WTC11 (cell line): ENCODE measurements around the gene KRT28. TPM values are rescaled to one million over a fixed set of nuclear protein-coding genes. Genes with fewer than 3 reads are reported as not detected.

Experiments
- ATAC-seq: fragments of 200-7000 bp; cut with Tn5 transposase; 2 replicates; pipeline ENCODE4 v1.10.0; 2021; ENCODE audit warnings: mild to moderate bottlenecking, moderate library complexity
- CTCF ChIA-PET: fragments of 300-600 bp; sonication (Branson Sonifier 250); formaldehyde crosslinking; loops from one replicate; lab custom pipeline; 2021; ENCODE audit warnings: antibody characterized with exemption; lab: Charles Lee
- POLR2A ChIA-PET: fragments of 350-600 bp; sonication (Branson Sonifier 250); formaldehyde crosslinking; loops from one replicate; lab custom pipeline; 2021; ENCODE audit warnings: antibody characterized with exemption; lab: Charles Lee
- DNase-seq: peaks from one replicate; pipeline ENCODE4 v3.0.0; 2021; ENCODE audit warnings: low spot score
- H3K27ac Mint-ChIP-seq: 2 replicates; pipeline ENCODE4 v1.8.0; 2021; ENCODE audit warnings: mixed read lengths
- H3K27me3 Mint-ChIP-seq: 2 replicates; pipeline ENCODE4 v1.8.0; 2021; ENCODE audit warnings: low read depth, mild to moderate bottlenecking, moderate library complexity, mixed read lengths
- H3K36me3 Mint-ChIP-seq: 2 replicates; pipeline ENCODE4 v1.8.0; 2021; ENCODE audit warnings: mixed read lengths
- H3K4me1 Mint-ChIP-seq: 2 replicates; pipeline ENCODE4 v1.8.0; 2022; ENCODE audit warnings: mixed read lengths
- H3K4me3 Mint-ChIP-seq: 2 replicates; pipeline ENCODE4 v1.8.0; 2021; ENCODE audit warnings: mild to moderate bottlenecking, moderate library complexity, mixed read lengths
- H3K9me3 Mint-ChIP-seq: 2 replicates; pipeline ENCODE4 v1.8.0; 2021; ENCODE audit warnings: mixed read lengths
- CREB1 ChIP-seq: sonication (generic); formaldehyde crosslinking; IDR thresholded peaks from 2 replicates; pipeline ENCODE4 v1.8.0; 2023; ENCODE audit warnings: mild to moderate bottlenecking, missing genetic modification reagents
- CREM ChIP-seq: sonication (generic); formaldehyde crosslinking; IDR thresholded peaks from 2 replicates; pipeline ENCODE4 v1.8.1; 2022; ENCODE audit warnings: mild to moderate bottlenecking, missing genetic modification reagents, moderate library complexity
- ELF4 ChIP-seq: sonication (generic); formaldehyde crosslinking; IDR thresholded peaks from 2 replicates; pipeline ENCODE4 v1.8.1; 2022; ENCODE audit warnings: low read depth, mild to moderate bottlenecking, moderate library complexity, missing genetic modification reagents
- ESRRA ChIP-seq: sonication (generic); formaldehyde crosslinking; IDR thresholded peaks from 2 replicates; pipeline ENCODE4 v1.8.1; 2022; ENCODE audit warnings: mild to moderate bottlenecking, missing genetic modification reagents, borderline replicate concordance
- ETV6 ChIP-seq: sonication (generic); formaldehyde crosslinking; IDR thresholded peaks from 2 replicates; pipeline ENCODE4 v1.8.1; 2022; ENCODE audit warnings: mild to moderate bottlenecking, missing genetic modification reagents
- FOXJ3 ChIP-seq: sonication (generic); formaldehyde crosslinking; IDR thresholded peaks from 2 replicates; pipeline ENCODE4 v1.9.0; 2021; ENCODE audit warnings: missing genetic modification reagents, mild to moderate bottlenecking, borderline replicate concordance
- GABPB1 ChIP-seq: sonication (generic); formaldehyde crosslinking; IDR thresholded peaks from 2 replicates; pipeline ENCODE4 v1.8.1; 2023; ENCODE audit warnings: mild to moderate bottlenecking, missing genetic modification reagents
- GRHL2 ChIP-seq: fragments of 250-450 bp; sonication (Bioruptor Pico); IDR thresholded peaks from 2 replicates; pipeline ENCODE4 v1.8.0; 2022; ENCODE audit warnings: mild to moderate bottlenecking, moderate library complexity; ENCODE audit not compliant: insufficient replicate concordance, severe bottlenecking
- HMGA2 ChIP-seq: fragments of 250-450 bp; sonication (Bioruptor Pico); IDR thresholded peaks from 2 replicates; pipeline ENCODE4 v1.4.0; 2021; ENCODE audit warnings: mild to moderate bottlenecking, moderate library complexity
- MYBL2 ChIP-seq: sonication (generic); formaldehyde crosslinking; IDR thresholded peaks from 2 replicates; pipeline ENCODE4 v1.8.1; 2023; ENCODE audit warnings: mild to moderate bottlenecking, moderate library complexity, missing genetic modification reagents
- NFE2L1 ChIP-seq: sonication (generic); formaldehyde crosslinking; IDR thresholded peaks from 2 replicates; pipeline ENCODE4 v1.8.1; 2023; ENCODE audit warnings: missing genetic modification reagents
- RELA ChIP-seq: sonication (generic); formaldehyde crosslinking; IDR thresholded peaks from 2 replicates; pipeline ENCODE4 v1.8.1; 2022; ENCODE audit warnings: missing genetic modification reagents, mild to moderate bottlenecking, borderline replicate concordance
- RORB ChIP-seq: fragments of 250-450 bp; sonication (Bioruptor Pico); IDR thresholded peaks from 2 replicates; pipeline ENCODE4 v1.9.0; 2021; ENCODE audit warnings: mild to moderate bottlenecking
- SP1 ChIP-seq: sonication (generic); formaldehyde crosslinking; conservative IDR thresholded peaks from 2 replicates; pipeline ENCODE4 v1.8.1; 2022; ENCODE audit warnings: missing genetic modification reagents
- TEAD4 ChIP-seq: sonication (generic); formaldehyde crosslinking; IDR thresholded peaks from 2 replicates; pipeline ENCODE4 v1.8.0; 2022; ENCODE audit warnings: mild to moderate bottlenecking, missing genetic modification reagents
- ZBTB21 ChIP-seq: sonication (generic); formaldehyde crosslinking; IDR thresholded peaks from 2 replicates; pipeline ENCODE4 v1.8.1; 2023; ENCODE audit warnings: mild to moderate bottlenecking, missing genetic modification reagents, borderline replicate concordance
- total RNA-seq: library from RNA; stranded (reverse); gene quantifications from 3 replicates; pipeline ENCODE4 v1.2.3, GENCODE V29; 2021
- TF ChIP-seq, protein P1 (sequence below): fragments of 250-450 bp; sonication (Bioruptor Pico); IDR thresholded peaks from 2 replicates; pipeline ENCODE4 v1.9.0; 2021; ENCODE audit warnings: mild to moderate bottlenecking, borderline replicate concordance
- TF ChIP-seq, protein P2 (sequence below): fragments of 200-600 bp; IDR thresholded peaks from 2 replicates; pipeline ENCODE4 v1.8.0; 2022; ENCODE audit warnings: antibody characterized with exemption
- TF ChIP-seq, protein P3 (sequence below): sonication (generic); formaldehyde crosslinking; IDR thresholded peaks from 2 replicates; pipeline ENCODE4 v1.8.1; 2023; ENCODE audit warnings: mild to moderate bottlenecking, missing genetic modification reagents, moderate library complexity
- TF ChIP-seq, protein P4 (sequence below): sonication (generic); formaldehyde crosslinking; IDR thresholded peaks from 2 replicates; pipeline ENCODE4 v1.8.1; 2022; ENCODE audit warnings: low read depth, mild to moderate bottlenecking, moderate library complexity, missing genetic modification reagents, borderline replicate concordance
- TF ChIP-seq, protein P5 (sequence below): sonication (generic); formaldehyde crosslinking; conservative IDR thresholded peaks from 2 replicates; pipeline ENCODE4 v1.8.1; 2023; ENCODE audit warnings: mild to moderate bottlenecking, low read depth, missing genetic modification reagents, moderate library complexity
- TF ChIP-seq, protein P6 (sequence below): fragments of 250-450 bp; sonication (Bioruptor Pico); IDR thresholded peaks from 2 replicates; pipeline ENCODE4 v1.9.0; 2021; ENCODE audit warnings: mild to moderate bottlenecking

Gene KRT28
- total RNA-seq, 1 experiment from 2014 or later: not detected

DNA sequence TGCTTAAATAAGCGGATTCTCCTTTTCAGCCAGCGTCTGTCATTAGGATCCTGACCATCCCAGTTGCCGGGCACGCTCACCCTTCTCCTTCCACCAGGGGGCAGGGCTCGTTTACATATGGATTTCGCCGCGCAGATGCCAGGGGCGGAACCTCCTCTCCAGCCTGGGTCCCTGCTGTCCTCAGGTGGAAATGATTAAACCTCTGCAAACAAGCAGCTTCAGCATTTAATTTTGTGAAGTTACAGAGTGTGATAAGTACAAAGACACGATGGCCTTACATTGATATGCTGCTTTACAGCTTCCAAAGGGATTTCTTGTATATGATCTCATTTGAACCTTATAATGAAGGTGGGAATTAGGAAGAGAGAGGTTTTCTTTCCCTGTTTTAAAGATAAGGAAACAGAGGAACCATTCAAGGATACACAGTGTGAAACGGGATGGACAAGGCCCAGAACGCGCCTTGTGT is 3.9 kb upstream of the KRT28 start:
- ChIA-PET CTCF (interaction anchor here (0.6 to 1.0 kb wide), 11 partner anchors 9 to 859 kb away, joined by 3 to 6 read pairs (median 4); no protein-coding TSS in a partner anchor), POLR2A (no interaction called here)
- Mint-ChIP-seq H3K27ac (no peak overlapping the region), H3K4me1 (peaks cover 4% of the 10 kb centered on the region), H3K9me3 (no peaks in the 10 kb centered on the region), H3K36me3 (no peaks in the 10 kb centered on the region), H3K4me3 (no peak overlapping the region), H3K27me3 (peaks cover 40% of the 10 kb centered on the region)
- TF ChIP-seq GABPB1: 0 out of 2 replicates have a peak, but pooled peaks have one; percentile 33
- no peak for TF ChIP-seq ESRRA (CRISPR knock-in tag)
- TF ChIP-seq, protein P1, sequence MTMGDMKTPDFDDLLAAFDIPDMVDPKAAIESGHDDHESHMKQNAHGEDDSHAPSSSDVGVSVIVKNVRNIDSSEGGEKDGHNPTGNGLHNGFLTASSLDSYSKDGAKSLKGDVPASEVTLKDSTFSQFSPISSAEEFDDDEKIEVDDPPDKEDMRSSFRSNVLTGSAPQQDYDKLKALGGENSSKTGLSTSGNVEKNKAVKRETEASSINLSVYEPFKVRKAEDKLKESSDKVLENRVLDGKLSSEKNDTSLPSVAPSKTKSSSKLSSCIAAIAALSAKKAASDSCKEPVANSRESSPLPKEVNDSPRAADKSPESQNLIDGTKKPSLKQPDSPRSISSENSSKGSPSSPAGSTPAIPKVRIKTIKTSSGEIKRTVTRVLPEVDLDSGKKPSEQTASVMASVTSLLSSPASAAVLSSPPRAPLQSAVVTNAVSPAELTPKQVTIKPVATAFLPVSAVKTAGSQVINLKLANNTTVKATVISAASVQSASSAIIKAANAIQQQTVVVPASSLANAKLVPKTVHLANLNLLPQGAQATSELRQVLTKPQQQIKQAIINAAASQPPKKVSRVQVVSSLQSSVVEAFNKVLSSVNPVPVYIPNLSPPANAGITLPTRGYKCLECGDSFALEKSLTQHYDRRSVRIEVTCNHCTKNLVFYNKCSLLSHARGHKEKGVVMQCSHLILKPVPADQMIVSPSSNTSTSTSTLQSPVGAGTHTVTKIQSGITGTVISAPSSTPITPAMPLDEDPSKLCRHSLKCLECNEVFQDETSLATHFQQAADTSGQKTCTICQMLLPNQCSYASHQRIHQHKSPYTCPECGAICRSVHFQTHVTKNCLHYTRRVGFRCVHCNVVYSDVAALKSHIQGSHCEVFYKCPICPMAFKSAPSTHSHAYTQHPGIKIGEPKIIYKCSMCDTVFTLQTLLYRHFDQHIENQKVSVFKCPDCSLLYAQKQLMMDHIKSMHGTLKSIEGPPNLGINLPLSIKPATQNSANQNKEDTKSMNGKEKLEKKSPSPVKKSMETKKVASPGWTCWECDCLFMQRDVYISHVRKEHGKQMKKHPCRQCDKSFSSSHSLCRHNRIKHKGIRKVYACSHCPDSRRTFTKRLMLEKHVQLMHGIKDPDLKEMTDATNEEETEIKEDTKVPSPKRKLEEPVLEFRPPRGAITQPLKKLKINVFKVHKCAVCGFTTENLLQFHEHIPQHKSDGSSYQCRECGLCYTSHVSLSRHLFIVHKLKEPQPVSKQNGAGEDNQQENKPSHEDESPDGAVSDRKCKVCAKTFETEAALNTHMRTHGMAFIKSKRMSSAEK (CRISPR knock-in tag): no peak
- no peak for TF ChIP-seq TEAD4 (CRISPR knock-in tag)
- TF ChIP-seq, protein P2, sequence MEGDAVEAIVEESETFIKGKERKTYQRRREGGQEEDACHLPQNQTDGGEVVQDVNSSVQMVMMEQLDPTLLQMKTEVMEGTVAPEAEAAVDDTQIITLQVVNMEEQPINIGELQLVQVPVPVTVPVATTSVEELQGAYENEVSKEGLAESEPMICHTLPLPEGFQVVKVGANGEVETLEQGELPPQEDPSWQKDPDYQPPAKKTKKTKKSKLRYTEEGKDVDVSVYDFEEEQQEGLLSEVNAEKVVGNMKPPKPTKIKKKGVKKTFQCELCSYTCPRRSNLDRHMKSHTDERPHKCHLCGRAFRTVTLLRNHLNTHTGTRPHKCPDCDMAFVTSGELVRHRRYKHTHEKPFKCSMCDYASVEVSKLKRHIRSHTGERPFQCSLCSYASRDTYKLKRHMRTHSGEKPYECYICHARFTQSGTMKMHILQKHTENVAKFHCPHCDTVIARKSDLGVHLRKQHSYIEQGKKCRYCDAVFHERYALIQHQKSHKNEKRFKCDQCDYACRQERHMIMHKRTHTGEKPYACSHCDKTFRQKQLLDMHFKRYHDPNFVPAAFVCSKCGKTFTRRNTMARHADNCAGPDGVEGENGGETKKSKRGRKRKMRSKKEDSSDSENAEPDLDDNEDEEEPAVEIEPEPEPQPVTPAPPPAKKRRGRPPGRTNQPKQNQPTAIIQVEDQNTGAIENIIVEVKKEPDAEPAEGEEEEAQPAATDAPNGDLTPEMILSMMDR: peak; percentile 78
- TF ChIP-seq SP1 (CRISPR knock-in tag): 0 out of 2 replicates have a peak, but pooled peaks have one; percentile 23
- TF ChIP-seq RORB (CRISPR knock-in tag): no peak
- ATAC-seq (peak; percentile 95), DNase-seq (peak; percentile 87)

DNA sequence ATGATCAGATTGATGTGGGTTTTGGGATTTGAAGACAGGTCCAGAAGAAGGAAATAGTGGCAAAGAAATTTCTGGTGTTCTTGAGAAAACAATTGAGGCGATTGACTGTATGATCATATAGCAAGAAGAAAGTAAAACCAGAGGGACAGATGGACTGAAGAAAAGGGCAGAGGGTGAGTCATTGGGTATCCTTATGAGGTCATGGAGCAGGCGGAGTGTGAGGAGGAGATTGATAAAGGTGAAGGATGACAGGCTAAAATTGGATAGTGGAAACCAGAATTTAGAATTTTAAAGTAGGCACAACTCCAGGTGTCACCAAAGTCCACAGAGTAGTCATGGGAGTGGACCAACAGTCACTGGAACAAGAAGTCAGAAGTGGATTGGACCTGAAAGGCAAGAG is 1.4 kb upstream of the KRT28 start:
- ChIA-PET CTCF (no interaction called here), POLR2A (no interaction called here)
- no peak for DNase-seq
- ATAC-seq: no peak
- TF ChIP-seq NFE2L1 (CRISPR knock-in tag) (no peak), RELA (CRISPR knock-in tag) (no peak), ETV6 (CRISPR knock-in tag) (no peak), ZBTB21 (no peak), RORB (CRISPR knock-in tag) (no peak), CREM (no peak), ESRRA (CRISPR knock-in tag) (no peak), HMGA2 (CRISPR knock-in tag) (no peak), MYBL2 (CRISPR knock-in tag) (no peak), GRHL2 (no peak), FOXJ3 (CRISPR knock-in tag) (no peak), CREB1 (CRISPR knock-in tag) (no peak), ELF4 (CRISPR knock-in tag) (no peak)
- TF ChIP-seq, protein P3, sequence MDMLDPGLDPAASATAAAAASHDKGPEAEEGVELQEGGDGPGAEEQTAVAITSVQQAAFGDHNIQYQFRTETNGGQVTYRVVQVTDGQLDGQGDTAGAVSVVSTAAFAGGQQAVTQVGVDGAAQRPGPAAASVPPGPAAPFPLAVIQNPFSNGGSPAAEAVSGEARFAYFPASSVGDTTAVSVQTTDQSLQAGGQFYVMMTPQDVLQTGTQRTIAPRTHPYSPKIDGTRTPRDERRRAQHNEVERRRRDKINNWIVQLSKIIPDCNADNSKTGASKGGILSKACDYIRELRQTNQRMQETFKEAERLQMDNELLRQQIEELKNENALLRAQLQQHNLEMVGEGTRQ: no peak
- TF ChIP-seq, protein P4, sequence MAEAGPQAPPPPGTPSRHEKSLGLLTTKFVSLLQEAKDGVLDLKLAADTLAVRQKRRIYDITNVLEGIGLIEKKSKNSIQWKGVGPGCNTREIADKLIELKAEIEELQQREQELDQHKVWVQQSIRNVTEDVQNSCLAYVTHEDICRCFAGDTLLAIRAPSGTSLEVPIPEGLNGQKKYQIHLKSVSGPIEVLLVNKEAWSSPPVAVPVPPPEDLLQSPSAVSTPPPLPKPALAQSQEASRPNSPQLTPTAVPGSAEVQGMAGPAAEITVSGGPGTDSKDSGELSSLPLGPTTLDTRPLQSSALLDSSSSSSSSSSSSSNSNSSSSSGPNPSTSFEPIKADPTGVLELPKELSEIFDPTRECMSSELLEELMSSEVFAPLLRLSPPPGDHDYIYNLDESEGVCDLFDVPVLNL (CRISPR knock-in tag): no peak
- TF ChIP-seq, protein P5, sequence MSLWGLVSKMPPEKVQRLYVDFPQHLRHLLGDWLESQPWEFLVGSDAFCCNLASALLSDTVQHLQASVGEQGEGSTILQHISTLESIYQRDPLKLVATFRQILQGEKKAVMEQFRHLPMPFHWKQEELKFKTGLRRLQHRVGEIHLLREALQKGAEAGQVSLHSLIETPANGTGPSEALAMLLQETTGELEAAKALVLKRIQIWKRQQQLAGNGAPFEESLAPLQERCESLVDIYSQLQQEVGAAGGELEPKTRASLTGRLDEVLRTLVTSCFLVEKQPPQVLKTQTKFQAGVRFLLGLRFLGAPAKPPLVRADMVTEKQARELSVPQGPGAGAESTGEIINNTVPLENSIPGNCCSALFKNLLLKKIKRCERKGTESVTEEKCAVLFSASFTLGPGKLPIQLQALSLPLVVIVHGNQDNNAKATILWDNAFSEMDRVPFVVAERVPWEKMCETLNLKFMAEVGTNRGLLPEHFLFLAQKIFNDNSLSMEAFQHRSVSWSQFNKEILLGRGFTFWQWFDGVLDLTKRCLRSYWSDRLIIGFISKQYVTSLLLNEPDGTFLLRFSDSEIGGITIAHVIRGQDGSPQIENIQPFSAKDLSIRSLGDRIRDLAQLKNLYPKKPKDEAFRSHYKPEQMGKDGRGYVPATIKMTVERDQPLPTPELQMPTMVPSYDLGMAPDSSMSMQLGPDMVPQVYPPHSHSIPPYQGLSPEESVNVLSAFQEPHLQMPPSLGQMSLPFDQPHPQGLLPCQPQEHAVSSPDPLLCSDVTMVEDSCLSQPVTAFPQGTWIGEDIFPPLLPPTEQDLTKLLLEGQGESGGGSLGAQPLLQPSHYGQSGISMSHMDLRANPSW (CRISPR knock-in tag): no peak
- TF ChIP-seq, protein P6, sequence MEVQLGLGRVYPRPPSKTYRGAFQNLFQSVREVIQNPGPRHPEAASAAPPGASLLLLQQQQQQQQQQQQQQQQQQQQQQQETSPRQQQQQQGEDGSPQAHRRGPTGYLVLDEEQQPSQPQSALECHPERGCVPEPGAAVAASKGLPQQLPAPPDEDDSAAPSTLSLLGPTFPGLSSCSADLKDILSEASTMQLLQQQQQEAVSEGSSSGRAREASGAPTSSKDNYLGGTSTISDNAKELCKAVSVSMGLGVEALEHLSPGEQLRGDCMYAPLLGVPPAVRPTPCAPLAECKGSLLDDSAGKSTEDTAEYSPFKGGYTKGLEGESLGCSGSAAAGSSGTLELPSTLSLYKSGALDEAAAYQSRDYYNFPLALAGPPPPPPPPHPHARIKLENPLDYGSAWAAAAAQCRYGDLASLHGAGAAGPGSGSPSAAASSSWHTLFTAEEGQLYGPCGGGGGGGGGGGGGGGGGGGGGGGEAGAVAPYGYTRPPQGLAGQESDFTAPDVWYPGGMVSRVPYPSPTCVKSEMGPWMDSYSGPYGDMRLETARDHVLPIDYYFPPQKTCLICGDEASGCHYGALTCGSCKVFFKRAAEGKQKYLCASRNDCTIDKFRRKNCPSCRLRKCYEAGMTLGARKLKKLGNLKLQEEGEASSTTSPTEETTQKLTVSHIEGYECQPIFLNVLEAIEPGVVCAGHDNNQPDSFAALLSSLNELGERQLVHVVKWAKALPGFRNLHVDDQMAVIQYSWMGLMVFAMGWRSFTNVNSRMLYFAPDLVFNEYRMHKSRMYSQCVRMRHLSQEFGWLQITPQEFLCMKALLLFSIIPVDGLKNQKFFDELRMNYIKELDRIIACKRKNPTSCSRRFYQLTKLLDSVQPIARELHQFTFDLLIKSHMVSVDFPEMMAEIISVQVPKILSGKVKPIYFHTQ (CRISPR knock-in tag): no peak
- H3K4me3 Mint-ChIP-seq: no peak overlapping the region
- peaks cover 4% of the 10 kb centered on the region for H3K4me1 Mint-ChIP-seq
- no peaks in the 10 kb centered on the region for H3K36me3 Mint-ChIP-seq
- no peak overlapping the region for H3K27ac Mint-ChIP-seq
- no peaks in the 10 kb centered on the region for H3K9me3 Mint-ChIP-seq
- peaks cover 19% of the 10 kb centered on the region for H3K27me3 Mint-ChIP-seq
